HEK293 (cell line): Measurements from ENCODE around the gene AEBP1.

Experiments
- CTCF ChIA-PET: fragments of 350-600 bp; formaldehyde crosslinking; extraction: SDS; loops from one replicate; lab custom pipeline; 2021; ENCODE audit warnings: antibody characterized with exemption; lab: Yijun Ruan, JAX
- POLR2A ChIA-PET: fragments of 300-600 bp; formaldehyde crosslinking; extraction: SDS; loops from one replicate; lab custom pipeline; 2020; ENCODE audit warnings: antibody characterized with exemption, inconsistent platforms; lab: Yijun Ruan, JAX
- H3K27ac ChIP-seq: fragments of 200-500 bp; sonication (Bioruptor generic); 2 replicates; pipeline ENCODE4 v1.5.1; 2014; ENCODE audit warnings: low read depth, low read length, control low read depth, inconsistent platforms; ENCODE audit errors: extremely low read depth
- H3K36me3 ChIP-seq, 2 experiments: fragments of 200-500 bp in 1 of 2; sonication (Bioruptor generic) in 1 of 2; 1 replicate in 1 of 2; 2 replicates in 1 of 2; pipeline ENCODE4 v1.5.1; 2014 to 2017; ENCODE audit warnings: inconsistent platforms in 2 of 2, low read length in 2 of 2; ENCODE audit not compliant: control insufficient read depth in 2 of 2, insufficient read depth in 1 of 2
- H3K4me1 ChIP-seq: fragments of 200-500 bp; sonication (Bioruptor generic); 2 replicates; pipeline ENCODE4 v1.5.1; 2014; ENCODE audit warnings: mild to moderate bottlenecking, low read length, inconsistent platforms; ENCODE audit not compliant: control insufficient read depth, insufficient read depth
- H3K4me3 ChIP-seq: 2 replicates; pipeline ENCODE4 v1.5.1; 2011; ENCODE audit warnings: low read depth, mild to moderate bottlenecking, control low read depth, low read length, moderate library complexity
- H3K9me3 ChIP-seq: fragments of 200-500 bp; sonication (Bioruptor generic); 2 replicates; pipeline ENCODE4 v1.5.1; 2014; ENCODE audit warnings: low read depth, low read length, inconsistent platforms; ENCODE audit not compliant: control insufficient read depth, insufficient read depth
- GLIS1 ChIP-seq: fragments of 450-650 bp; formaldehyde crosslinking; IDR thresholded peaks from 2 replicates; pipeline ENCODE4 v1.5.1; 2016; ENCODE audit warnings: missing biosample characterization, missing genetic modification characterization
- GLIS2 ChIP-seq: fragments of 450-650 bp; formaldehyde crosslinking; IDR thresholded peaks from 2 replicates; pipeline ENCODE4 v1.5.1; 2016; ENCODE audit warnings: missing biosample characterization, missing genetic modification characterization
- HIC1 ChIP-seq: fragments of 450-650 bp; formaldehyde crosslinking; IDR thresholded peaks from 2 replicates; pipeline ENCODE4 v1.5.1; 2016; ENCODE audit warnings: missing biosample characterization, missing genetic modification characterization
- PBX3 ChIP-seq: sonication (generic); formaldehyde crosslinking; IDR thresholded peaks from 2 replicates; pipeline ENCODE4 v1.8.1; 2022; ENCODE audit warnings: mild to moderate bottlenecking, moderate library complexity, missing genetic modification reagents
- PRDM6 ChIP-seq: fragments of 450-650 bp; formaldehyde crosslinking; IDR thresholded peaks from 2 replicates; pipeline ENCODE4 v1.5.1; 2017; ENCODE audit warnings: missing biosample characterization, missing genetic modification characterization
- SCRT2 ChIP-seq: fragments of 450-650 bp; formaldehyde crosslinking; IDR thresholded peaks from 2 replicates; pipeline ENCODE4 v1.5.1; 2016; ENCODE audit warnings: missing biosample characterization, missing genetic modification characterization
- ZIC2 ChIP-seq: fragments of 450-650 bp; formaldehyde crosslinking; IDR thresholded peaks from 2 replicates; pipeline ENCODE4 v1.5.1; 2016; ENCODE audit warnings: missing biosample characterization, missing genetic modification characterization
- ZNF26 ChIP-seq: fragments of 450-650 bp; formaldehyde crosslinking; IDR thresholded peaks from 2 replicates; pipeline ENCODE4 v1.5.1; 2016; ENCODE audit warnings: missing biosample characterization, missing genetic modification characterization
- ZNF449 ChIP-seq: fragments of 450-650 bp; formaldehyde crosslinking; IDR thresholded peaks from 2 replicates; pipeline ENCODE4 v1.5.1; 2017; ENCODE audit warnings: missing biosample characterization, mild to moderate bottlenecking, missing genetic modification characterization, moderate library complexity
- ZNF488 ChIP-seq: fragments of 450-650 bp; formaldehyde crosslinking; IDR thresholded peaks from 2 replicates; pipeline ENCODE4 v1.5.1; 2016; ENCODE audit warnings: missing biosample characterization, missing genetic modification characterization
- ZNF623 ChIP-seq: fragments of 450-650 bp; formaldehyde crosslinking; IDR thresholded peaks from 2 replicates; pipeline ENCODE4 v1.5.1; 2016; ENCODE audit warnings: missing biosample characterization, missing genetic modification characterization
- ZNF658 ChIP-seq: fragments of 450-650 bp; formaldehyde crosslinking; IDR thresholded peaks from 2 replicates; pipeline ENCODE4; 2016; ENCODE audit warnings: missing biosample characterization, missing genetic modification characterization
- ZNF664 ChIP-seq: fragments of 450-650 bp; formaldehyde crosslinking; IDR thresholded peaks from 2 replicates; pipeline ENCODE4 v1.5.1; 2016; ENCODE audit warnings: missing biosample characterization, missing genetic modification characterization
- ZSCAN5A ChIP-seq: fragments of 450-650 bp; formaldehyde crosslinking; IDR thresholded peaks from 2 replicates; pipeline ENCODE4 v1.5.1; 2016; ENCODE audit warnings: missing biosample characterization, missing genetic modification characterization

The AEBP1 gene

GRCh38 chr7:44102846-44103565 is 1.1 kb upstream of the AEBP1 start:
- Histone ChIP-seq H3K4me3 (no peak overlapping the region), H3K27ac (no peak overlapping the region)
- POLR2A ChIA-PET, result no interaction called here

GRCh38 chr7:44103566-44103922 is 601 bp upstream of the AEBP1 start:
- ChIA-PET POLR2A (no interaction called here), CTCF (no interaction called here)
- H3K4me3 ChIP-seq, result no peak overlapping the region

More at GRCh38 chr7:44102846-44103565, 1.1 kb upstream of the AEBP1 start:
- Histone ChIP-seq H3K9me3 (no peaks in the 10 kb centered on the region), H3K4me1 (no peaks in the 10 kb centered on the region), H3K36me3 (no peaks in the 10 kb centered on the region)
- CTCF ChIA-PET, result interaction anchor here (1.3 kb wide), 1 partner anchor 94 kb away, joined by 3 read pairs; no protein-coding TSS in a partner anchor
- TF ChIP-seq ZNF488 (no peak), ZNF623 (no peak), GLIS1 (tag by site-specific recombination) (peak; percentile 76)

GRCh38 chr7:44104860-44105771 is 971 bp downstream of the AEBP1 start:
- Histone ChIP-seq H3K27ac (no peak overlapping the region), H3K4me3 (no peak overlapping the region), H3K9me3 (no peaks in the 10 kb centered on the region), H3K4me1 (no peaks in the 10 kb centered on the region), H3K36me3 (no peaks in the 10 kb centered on the region)
- POLR2A ChIA-PET, result interaction anchor here (0.6 to 1.5 kb wide), 2 partner anchors 11 to 29 kb away, joined by 3 read pairs; no protein-coding TSS in a partner anchor
- CTCF ChIA-PET, result interaction anchor here (0.7 kb wide), 1 partner anchor 19 kb away, joined by 3 read pairs; no protein-coding TSS in a partner anchor
- TF ChIP-seq ZNF26 (tag by site-specific recombination), result no peak
- TF ChIP-seq PBX3 (CRISPR knock-in tag), result no peak
- peak; percentile 84 for TF ChIP-seq ZIC2
- TF ChIP-seq SCRT2, result peak; percentile 86
- TF ChIP-seq ZSCAN5A (tag by site-specific recombination), result no peak
- no peak for TF ChIP-seq ZNF658
- 0 out of 2 replicates have a peak, but pooled peaks have one; percentile 59 for TF ChIP-seq ZNF664 (tag by site-specific recombination)
- peak; percentile 34; the same call in 1 of the 2 replicates for TF ChIP-seq GLIS2 (tag by site-specific recombination)
- no peak for TF ChIP-seq ZNF449 (tag by site-specific recombination)
- 0 out of 2 replicates have a peak, but pooled peaks have one; percentile 30 for TF ChIP-seq HIC1 (tag by site-specific recombination)

More at GRCh38 chr7:44103566-44103922, 601 bp upstream of the AEBP1 start:
- Histone ChIP-seq H3K9me3 (no peaks in the 10 kb centered on the region), H3K27ac (no peak overlapping the region), H3K36me3 (no peaks in the 10 kb centered on the region), H3K4me1 (no peaks in the 10 kb centered on the region)
- TF ChIP-seq GLIS1 (tag by site-specific recombination) (peak; percentile 60; the same call in 1 of the 2 replicates), PRDM6 (tag by site-specific recombination) (no peak), ZIC2 (peak; percentile 54)
